ENCODE measurements around the gene AADACL2. TPM values are rescaled to one million over a fixed set of nuclear protein-coding genes. Genes with fewer than 3 reads are reported as not detected.

AADACL2 gene
- total and polyA plus RNA-seq, 7 donors = 0.04 TPM; not detected in 6

- no peak overlapping the region for H3K4me3 ChIP-seq
- H3K27me3 ChIP-seq (ENCODE audit: insufficient read depth in 3 of 3, low read length in 2 of 3) = no peaks in the 10 kb centered on the region
- intact Hi-C loops (cut with DNase I) = no loop called here
- DNase-seq (no peak), ATAC-seq (no peak)
- H3K4me1 ChIP-seq = peaks cover under 1% of the 10 kb centered on the region
- no peaks in the 10 kb centered on the region for H3K36me3 ChIP-seq (ENCODE audit: insufficient read depth in 1 of 2, low read depth in 1 of 2)
- no peak for TF ChIP-seq CTCF (IDR thresholded peaks at IDR 0.05)
- no peaks in the 10 kb centered on the region for H3K9me3 ChIP-seq
- H3K27ac ChIP-seq = no peak overlapping the region
These were observed 32.0 kb downstream of the AADACL2 start for GRCh38 chr3:151765685-151766084.

GRCh38 chr3:151766454-151766853, 32.7 kb downstream of the AADACL2 start:
- Histone ChIP-seq H3K4me3 (no peak overlapping the region), H3K27me3 (ENCODE audit: insufficient read depth in 3 of 3, low read length in 2 of 3) (no peaks in the 10 kb centered on the region), H3K27ac (no peak overlapping the region), H3K4me1 (peaks cover 3% of the 10 kb centered on the region), H3K36me3 (ENCODE audit: insufficient read depth in 1 of 2, low read depth in 1 of 2) (no peaks in the 10 kb centered on the region), H3K9me3 (no peaks in the 10 kb centered on the region)
- TF ChIP-seq CTCF (IDR thresholded peaks at IDR 0.05) = no peak
- intact Hi-C loops (cut with DNase I) = no loop called here
- DNase-seq (no peak), ATAC-seq (no peak)
- WGBS, 3 donors = 63 to 80% (median 74%) methylated on average over 2 of the region's 2 CpGs

GRCh38 chr3:151768393-151768930, 34.7 kb downstream of the AADACL2 start:
- Histone ChIP-seq H3K27ac (no peak overlapping the region), H3K4me3 (no peak overlapping the region), H3K9me3 (no peaks in the 10 kb centered on the region), H3K36me3 (ENCODE audit: insufficient read depth in 1 of 2, low read depth in 1 of 2) (no peaks in the 10 kb centered on the region), H3K27me3 (ENCODE audit: insufficient read depth in 3 of 3, low read length in 2 of 3) (no peaks in the 10 kb centered on the region), H3K4me1 (peaks cover 3% of the 10 kb centered on the region)
- TF ChIP-seq CTCF (IDR thresholded peaks at IDR 0.05) = no peak
- intact Hi-C loops (cut with DNase I) = no loop called here
- WGBS, 3 donors = 96 to 100% (median 97%) methylated on average over 1 of the region's 1 CpG
- DNase-seq (no peak), ATAC-seq (no peak)

GRCh38 chr3:151769175-151769574, 35.4 kb downstream of the AADACL2 start:
- ATAC-seq = no peak
- no peak overlapping the region for H3K4me3 ChIP-seq
- H3K27me3 ChIP-seq (ENCODE audit: insufficient read depth in 3 of 3, low read length in 2 of 3) = no peaks in the 10 kb centered on the region
- peaks cover 3% of the 10 kb centered on the region for H3K4me1 ChIP-seq
- no peaks in the 10 kb centered on the region for H3K9me3 ChIP-seq
- TF ChIP-seq CTCF (IDR thresholded peaks at IDR 0.05) = no peak
- no peak for DNase-seq
- intact Hi-C loops (cut with DNase I) = no loop called here
- H3K36me3 ChIP-seq (ENCODE audit: insufficient read depth in 1 of 2, low read depth in 1 of 2) = no peaks in the 10 kb centered on the region
- 81 to 88% (median 88%) methylated on average over 2 of the region's 2 CpGs for WGBS, 3 donors
- no peak overlapping the region for H3K27ac ChIP-seq

- TF ChIP-seq CTCF (IDR thresholded peaks at IDR 0.05) = no peak
- ATAC-seq = peak in 2 of 4 donors; percentile 28 to 44
- H3K27me3 ChIP-seq (ENCODE audit: insufficient read depth in 3 of 3, low read length in 2 of 3) = no peaks in the 10 kb centered on the region
- DNase-seq = peak; percentile 65 to 66
- no peaks in the 10 kb centered on the region for H3K36me3 ChIP-seq (ENCODE audit: insufficient read depth in 1 of 2, low read depth in 1 of 2)
- peaks cover 3% of the 10 kb centered on the region for H3K4me1 ChIP-seq
- no peak overlapping the region for H3K4me3 ChIP-seq
- H3K27ac ChIP-seq = peak overlapping the region; percentile 34
- intact Hi-C loops (cut with DNase I) = no loop called here
- no peaks in the 10 kb centered on the region for H3K9me3 ChIP-seq
- WGBS, 3 donors = 9 to 13% (median 11%) methylated on average over 4 of the region's 4 CpGs
These were observed 37.2 kb downstream of the AADACL2 start for GRCh38 chr3:151770956-151771355.
